Activated CD8-positive, alpha-beta memory T cell treated with anti-CD3 and anti-CD28 coated beads for 36 hours (primary cell): ENCODE results near the gene C9orf57. TPM values are rescaled to one million over a fixed set of nuclear protein-coding genes. Genes with fewer than 3 reads are reported as not detected.
"Not testable (repeated sequence)": the region's sequence is repeated elsewhere in the genome, so short reads cannot be mapped to it uniquely, and the experiment has no call there.

ENCODE experiments used
- CTCF ChIA-PET: fragments of 350-600 bp; sonication (Branson Sonifier 250); formaldehyde crosslinking; loops from one replicate; lab custom pipeline; 2021; ENCODE audit warnings: antibody characterized with exemption; lab: Charles Lee
- POLR2A ChIA-PET: fragments of 350-600 bp; sonication (Branson Sonifier 250); formaldehyde crosslinking; loops from one replicate; lab custom pipeline; 2021; ENCODE audit warnings: antibody characterized with exemption; lab: Charles Lee
- total RNA-seq, 2 experiments: library from RNA; stranded (reverse); gene quantifications; one replicate each; pipeline ENCODE4 v1.2.3, GENCODE V29; 2021

Gene C9orf57, protein sequence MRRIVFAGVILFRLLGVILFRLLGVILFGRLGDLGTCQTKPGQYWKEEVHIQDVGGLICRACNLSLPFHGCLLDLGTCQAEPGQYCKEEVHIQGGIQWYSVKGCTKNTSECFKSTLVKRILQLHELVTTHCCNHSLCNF
- total RNA-seq, result not detected

DNA sequence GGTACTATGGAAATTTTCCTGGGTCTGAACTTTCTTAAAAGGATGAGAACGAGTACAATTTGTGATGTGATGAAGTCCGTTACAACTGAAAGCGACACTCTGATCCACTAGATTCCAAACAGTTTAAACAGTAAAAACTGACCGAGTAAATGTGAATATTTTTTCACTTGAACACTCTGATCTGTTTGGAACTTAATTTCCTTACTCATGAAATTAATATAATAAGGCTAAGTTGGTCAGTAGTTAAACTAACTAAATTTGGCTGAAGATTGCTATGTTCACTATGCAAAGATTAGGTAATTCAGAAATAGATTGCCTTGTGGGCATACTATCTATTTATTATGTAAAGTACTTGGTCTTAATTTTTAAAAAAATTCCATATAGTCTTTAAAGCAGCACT is at the start of gene C9orf57:
Gene C9orf57 (minus strand): TSS at position 101 of the 400 bp plus-strand sequence. CDS start 1,282 bp downstream, outside the sequence.
- POLR2A ChIA-PET, result no interaction called here

DNA sequence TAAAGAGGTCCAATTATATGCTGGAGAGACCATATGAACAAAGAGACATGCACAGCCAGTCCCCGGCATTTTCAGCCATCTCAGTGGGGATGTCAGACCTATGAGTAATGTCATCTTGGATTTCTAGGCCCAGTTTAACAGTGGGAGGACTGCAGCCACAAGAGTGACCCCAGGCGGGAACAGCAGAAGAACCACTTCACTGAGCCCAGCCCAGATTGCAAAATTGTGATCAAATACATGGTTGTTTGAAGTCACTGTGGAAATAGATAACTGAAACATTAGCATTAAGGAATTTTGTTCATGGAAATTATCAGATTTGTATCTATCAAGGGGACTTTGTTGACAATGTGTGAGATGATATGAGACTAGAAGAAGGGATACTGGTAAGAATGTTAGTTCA is 42.1 kb upstream of the C9orf57 start:
- ChIA-PET POLR2A (no interaction called here), CTCF (interaction anchor here (0.7 kb wide), 1 partner anchor 755 kb away, joined by 5 read pairs; no protein-coding TSS in a partner anchor)

More for the DNA sequence above, at the start of gene C9orf57:
- CTCF ChIA-PET, result no interaction called here

DNA sequence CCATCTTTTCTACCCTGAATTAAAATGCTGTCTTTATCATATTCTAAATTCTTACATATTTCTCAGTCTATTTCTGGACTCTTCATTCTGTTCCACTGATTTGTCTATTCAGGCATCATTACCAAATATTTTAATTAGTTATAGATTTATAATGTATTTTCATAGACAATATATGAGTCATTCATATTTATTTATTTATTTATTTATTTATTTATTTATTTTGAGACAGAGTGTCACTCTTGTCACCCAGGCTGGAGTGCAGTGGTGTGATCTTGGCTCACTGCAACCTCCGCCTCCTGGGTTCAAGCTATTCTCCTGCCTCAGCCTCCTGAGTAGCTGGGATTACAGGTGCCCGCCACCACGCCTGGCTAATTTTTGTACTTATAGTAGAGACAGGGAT is 35.1 kb upstream of the C9orf57 start:
- POLR2A ChIA-PET, CTCF ChIA-PET: not testable (repeated sequence)

DNA sequence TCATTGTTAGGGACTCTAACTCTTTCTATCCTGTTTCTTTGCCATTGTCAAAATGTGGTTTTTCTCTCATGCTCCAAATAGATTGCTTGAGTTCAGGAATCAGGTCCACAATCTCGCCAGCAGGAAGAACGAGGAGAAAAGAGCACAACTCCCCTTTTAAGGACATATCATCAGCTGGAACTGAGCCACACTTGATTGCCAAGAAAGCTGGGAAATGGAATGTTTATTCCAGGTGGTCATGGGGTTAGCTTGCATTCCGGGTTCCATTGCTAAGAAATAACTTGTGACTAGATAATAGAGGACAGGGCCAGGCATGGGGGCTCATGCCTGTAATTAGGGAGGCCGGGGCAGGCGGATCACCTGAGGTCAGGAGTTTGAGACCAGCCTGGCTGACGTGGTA is 32.4 kb upstream of the C9orf57 start:
- POLR2A ChIA-PET, result no interaction called here
- CTCF ChIA-PET, result no interaction called here

DNA sequence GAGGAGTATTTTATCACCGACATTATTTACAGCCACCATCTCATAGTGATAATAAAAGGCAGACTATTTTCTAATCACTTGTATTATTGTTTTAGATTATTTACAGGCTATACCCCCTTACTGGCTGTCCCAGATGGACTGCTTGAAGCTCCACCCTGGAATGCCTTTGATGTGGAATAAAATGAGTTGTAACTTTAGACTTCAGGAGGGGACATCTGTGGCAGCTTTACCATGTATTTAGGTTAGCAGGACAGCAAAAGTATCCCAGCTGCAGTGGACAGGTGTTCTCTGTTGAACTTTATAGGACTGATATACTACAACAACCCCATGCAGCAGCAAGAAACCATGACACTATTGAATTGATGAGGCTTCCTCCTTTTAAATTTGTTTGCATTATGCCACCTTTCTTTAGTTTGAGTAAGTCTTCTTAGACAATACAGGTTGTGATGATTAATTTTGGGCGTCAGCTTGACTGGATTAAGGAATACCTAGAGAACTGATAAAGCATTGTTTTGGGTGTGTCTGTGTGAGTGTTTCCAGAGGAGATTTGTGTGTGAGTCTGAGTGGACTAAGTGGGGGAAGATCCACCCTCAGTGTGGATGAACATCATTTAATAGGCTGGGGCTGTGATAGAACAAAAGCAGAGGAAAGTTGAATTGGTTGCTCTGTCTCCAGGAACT is 29.2 kb upstream of the C9orf57 start:
- POLR2A ChIA-PET, result no interaction called here
- CTCF ChIA-PET, result no interaction called here

DNA sequence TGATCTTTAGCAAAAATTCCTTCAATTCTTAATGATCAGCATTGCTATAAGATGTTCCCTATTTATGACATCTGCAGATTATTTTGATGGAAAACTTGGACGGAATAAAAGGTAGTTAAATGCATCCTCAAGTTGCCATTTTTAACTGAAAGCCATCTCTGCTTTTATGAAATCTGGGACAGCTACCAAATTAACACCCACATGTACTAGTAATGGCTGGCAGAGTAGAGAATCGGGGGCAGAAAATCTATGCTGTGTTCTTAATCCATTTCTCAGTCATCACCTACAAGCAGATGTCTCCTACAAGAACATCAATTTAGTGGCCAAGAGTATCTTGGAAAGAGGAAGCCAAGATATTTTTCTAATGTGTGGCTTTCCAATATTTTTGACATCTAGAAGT is 22.1 kb upstream of the C9orf57 start:
- ChIA-PET CTCF (no interaction called here), POLR2A (no interaction called here)

DNA sequence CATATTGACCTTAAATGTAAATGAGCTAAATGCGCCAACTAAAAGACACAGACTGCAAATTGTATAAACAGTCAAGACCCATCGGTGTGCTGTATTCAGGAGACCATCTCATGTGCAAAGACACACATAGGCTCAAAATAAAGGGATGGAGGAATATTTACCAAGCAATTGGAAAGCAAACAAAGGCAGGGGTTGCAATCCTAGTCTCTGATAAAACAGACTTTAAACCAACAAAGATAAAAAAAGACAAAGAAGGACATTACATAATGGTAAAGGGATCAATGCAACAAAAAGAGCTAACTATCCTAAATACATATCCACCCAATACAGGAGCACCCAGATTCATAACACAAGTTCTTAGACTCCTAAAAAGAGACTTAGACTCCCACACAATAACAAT is 14.3 kb upstream of the C9orf57 start:
- CTCF ChIA-PET, POLR2A ChIA-PET: not testable (repeated sequence)

DNA sequence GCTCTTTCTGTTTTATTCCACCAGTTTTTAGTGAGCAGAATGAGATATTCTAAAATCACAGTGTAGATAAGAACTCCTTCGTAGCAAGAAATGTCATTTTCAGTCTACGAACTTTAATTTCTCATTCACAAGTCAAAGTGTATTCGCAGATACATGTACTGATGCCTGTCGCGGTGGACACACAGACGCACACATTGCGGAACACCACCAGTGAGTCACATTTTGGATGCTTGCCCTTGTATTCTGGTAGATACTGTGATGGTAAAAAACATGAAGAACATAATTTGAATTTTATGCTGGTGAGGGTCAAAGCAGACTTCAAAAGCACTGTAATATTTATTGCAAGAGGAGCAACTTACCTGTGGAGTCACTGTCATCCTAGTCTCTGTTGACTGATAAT is 4.7 kb upstream of the C9orf57 start:
- CTCF ChIA-PET, result no interaction called here
- POLR2A ChIA-PET, result no interaction called here

DNA sequence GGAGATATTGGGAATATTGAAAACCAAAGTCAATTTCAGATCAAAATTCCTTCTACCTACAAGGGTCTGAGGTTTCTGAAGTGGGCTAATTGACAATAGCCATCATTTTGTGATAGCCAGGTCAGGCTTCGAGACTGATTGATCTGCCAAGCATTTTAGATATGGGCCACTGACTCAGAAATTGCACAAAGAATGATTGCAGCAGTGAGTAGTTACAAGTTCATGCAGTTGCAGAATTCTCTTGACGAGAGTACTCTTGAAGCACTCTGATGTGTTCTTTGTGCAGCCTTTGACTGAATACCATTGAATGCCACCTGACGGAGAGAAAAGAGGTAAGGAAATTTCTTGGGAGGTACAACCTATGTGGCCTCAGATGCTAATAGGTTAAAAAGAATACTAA is 8.3 kb downstream of the C9orf57 start:
- CTCF ChIA-PET, result no interaction called here

DNA sequence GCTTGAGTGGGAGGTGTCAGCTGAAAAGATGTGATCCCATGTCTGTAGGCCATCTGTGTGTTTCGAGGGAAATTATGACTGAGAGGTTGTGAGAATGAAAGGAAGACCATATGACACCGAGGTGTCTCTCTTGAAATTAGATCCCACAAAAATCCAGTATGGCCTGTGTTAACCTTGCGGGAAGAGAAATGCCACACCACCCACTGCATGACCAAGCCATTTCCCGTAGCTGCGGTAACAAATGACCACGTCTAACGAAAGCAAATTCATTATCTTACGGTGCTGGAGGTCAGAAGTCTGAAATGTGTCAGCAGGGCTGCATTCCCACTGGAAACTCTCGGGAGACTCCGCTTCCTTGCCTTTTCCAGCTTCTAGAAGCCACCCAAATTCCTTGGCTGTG is 11.6 kb downstream of the C9orf57 start:
- POLR2A ChIA-PET, result no interaction called here

More for the DNA sequence above, 8.3 kb downstream of the C9orf57 start:
- POLR2A ChIA-PET, result no interaction called here

DNA sequence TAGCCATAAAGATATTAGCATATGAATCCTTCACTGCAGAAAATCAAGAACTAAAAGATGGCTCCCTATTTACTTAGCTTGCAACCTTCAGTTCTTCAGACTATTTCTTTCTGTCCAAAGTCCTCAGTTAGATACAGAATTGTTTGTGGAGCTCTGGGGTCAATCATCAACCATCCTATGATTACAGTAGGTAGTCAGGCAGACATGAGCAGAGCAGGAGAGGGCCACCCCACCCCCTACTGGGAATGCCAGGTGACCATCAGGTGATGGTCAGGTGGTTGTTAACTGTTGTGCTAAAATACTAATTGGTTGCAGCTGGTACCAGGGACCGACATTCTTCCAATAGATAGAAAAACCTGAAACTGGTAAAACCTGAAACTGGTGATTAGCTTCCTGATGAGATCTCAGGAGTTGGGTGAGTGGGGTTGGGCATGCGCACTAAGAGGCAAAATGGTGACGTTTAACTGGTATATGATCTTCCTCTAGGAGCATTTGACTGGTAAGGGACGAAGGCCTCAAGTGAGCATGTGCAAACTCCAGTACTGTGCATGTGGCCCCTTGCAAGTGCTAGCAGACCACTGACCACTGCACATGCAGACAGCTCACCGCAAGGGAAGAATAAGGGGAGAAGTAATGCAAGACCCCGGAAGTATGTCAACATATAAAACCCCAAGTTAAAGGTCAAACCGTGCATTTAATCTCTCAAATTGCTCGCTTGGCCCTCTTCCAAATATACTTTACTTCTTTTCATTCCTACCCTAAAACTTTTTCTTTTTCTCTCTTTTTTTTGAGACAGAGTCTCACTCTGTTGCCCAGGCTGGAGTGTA is 13.6 kb downstream of the C9orf57 start:
- CTCF ChIA-PET, result interaction anchor here (2.0 kb wide), 1 partner anchor 8 kb away, joined by 5 read pairs; no protein-coding TSS in a partner anchor
- POLR2A ChIA-PET, result no interaction called here

More for the DNA sequence above, 11.6 kb downstream of the C9orf57 start:
- CTCF ChIA-PET, result no interaction called here

DNA sequence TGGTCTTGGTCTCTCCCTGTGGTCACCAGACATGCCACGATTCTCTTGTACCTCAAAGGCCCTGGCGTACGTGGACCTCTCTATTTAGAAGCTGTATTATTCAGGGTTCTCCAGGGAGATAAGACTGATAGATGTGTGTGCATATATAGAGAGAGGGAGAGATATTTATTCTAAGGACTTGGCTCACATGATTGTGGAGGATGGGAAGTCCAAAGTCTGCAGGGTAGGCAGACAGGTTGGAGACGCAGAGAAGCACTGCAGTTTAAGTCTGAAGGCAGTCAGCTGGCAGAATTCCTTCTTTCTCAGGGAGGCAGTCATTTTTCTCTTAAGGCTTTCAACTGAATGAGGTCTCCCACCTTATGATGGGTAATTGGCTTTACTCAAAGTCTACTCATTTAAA is 16.3 kb downstream of the C9orf57 start:
- POLR2A ChIA-PET, result no interaction called here

DNA sequence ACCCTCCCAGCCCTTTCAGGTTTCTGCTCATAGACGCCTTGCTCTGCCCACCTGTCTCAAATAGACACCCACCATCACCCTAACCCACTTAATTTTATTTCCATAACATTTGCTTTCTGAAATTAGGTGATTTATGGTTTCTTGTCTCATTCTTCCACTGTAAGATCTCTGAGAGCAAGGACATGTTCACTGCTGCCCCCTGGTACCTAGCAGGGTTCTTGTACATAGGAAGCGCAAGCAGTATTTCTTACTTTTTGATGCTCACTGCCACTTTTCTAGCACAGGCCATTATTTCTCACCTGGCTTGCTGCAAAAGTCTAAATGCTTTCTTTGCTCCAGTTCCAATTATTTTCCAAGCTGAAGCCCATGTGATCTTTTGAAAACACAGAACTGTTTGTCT is 16.8 kb downstream of the C9orf57 start:
- ChIA-PET POLR2A (no interaction called here), CTCF (no interaction called here)

More for the DNA sequence above, 16.3 kb downstream of the C9orf57 start:
- CTCF ChIA-PET, result no interaction called here

DNA sequence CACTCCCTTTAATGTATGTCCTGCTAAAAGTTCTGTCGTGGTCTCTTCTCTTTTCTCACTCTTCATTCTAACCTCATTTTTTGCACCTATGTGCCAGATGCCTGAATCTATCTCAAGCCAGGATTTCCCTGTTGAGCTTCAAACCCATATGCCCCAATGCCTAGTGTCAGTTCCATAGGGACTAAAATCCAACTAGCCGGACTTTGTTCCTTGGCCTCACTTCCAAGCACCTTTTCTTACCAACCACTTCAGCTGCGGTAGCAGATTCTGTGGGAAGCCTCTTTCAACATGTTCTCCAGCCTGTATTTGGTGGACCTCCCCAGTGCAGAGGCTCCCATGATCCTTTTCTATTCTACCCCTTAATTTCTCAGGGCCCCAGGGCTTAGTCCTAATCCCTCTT is 17.5 kb downstream of the C9orf57 start:
- ChIA-PET CTCF (no interaction called here), POLR2A (no interaction called here)

DNA sequence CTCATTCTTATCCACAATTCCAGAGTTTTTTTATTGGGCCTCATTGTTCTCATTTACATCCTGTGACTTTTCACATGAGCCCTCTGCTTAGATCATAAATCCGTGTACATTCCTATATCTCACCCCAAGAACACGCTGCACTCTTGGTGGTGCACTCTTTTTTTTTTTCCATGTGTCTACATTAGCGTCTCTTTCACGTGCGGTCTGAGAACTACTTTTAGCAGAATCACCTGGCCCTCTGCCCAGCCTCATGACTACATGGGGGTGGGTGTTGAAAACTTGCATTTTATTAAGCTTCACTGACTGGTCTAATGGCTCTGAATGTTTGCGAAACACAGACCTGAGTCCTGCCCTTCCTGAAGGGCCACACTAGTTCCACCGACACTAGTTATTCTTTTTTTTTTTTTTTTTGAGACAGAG is 18.6 kb downstream of the C9orf57 start:
- ChIA-PET POLR2A (no interaction called here), CTCF (interaction anchor here (0.9 kb wide), 1 partner anchor 235 kb away, joined by 4 read pairs; no protein-coding TSS in a partner anchor)

DNA sequence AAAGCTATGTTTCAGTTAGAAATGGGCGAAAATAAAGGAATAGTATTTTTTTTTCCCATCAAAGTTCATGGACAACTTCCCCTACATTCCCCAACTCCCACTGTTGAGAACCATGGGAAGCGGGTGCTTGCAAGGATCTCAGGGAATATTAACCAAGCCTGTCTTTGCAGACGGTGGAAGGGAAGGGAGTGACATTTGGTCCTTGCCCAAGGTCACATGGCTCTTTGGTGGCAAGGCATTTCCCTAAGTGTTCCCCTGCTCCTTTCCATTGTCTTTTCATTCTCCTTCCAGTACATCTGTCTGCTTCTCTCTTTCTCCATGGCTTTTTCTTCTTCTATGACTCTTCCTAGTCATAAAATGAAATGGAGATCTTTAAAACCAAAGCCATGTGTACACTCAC is 19.0 kb downstream of the C9orf57 start:
- CTCF ChIA-PET, result interaction anchor here (0.9 kb wide), 1 partner anchor 234 kb away, joined by 4 read pairs; no protein-coding TSS in a partner anchor

DNA sequence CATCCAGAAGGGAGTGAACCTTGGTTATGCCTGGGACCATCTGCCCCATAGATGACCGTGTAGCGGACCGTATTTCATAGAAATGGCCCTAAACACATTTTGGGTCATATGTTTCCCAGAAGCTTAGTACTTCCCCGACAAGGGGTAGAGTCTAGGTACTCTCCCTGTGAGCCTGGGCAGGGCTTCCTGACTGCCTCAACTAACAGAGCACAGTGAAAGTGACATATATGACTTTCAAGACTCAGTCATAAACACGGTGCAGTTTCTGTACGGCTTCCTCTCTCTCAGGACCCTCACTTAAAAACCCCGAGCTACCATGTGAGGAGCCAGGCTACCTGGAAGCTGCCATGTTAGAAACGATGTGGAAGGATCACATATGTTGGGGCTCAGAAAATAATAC is 20.9 kb downstream of the C9orf57 start:
- POLR2A ChIA-PET, result no interaction called here
- CTCF ChIA-PET, result interaction anchor here (0.6 to 1.8 kb wide), 16 partner anchors 8 to 1001 kb away, joined by 3 to 18 read pairs (median 4); no protein-coding TSS in a partner anchor

More for the DNA sequence above, 19.0 kb downstream of the C9orf57 start:
- POLR2A ChIA-PET, result no interaction called here

DNA sequence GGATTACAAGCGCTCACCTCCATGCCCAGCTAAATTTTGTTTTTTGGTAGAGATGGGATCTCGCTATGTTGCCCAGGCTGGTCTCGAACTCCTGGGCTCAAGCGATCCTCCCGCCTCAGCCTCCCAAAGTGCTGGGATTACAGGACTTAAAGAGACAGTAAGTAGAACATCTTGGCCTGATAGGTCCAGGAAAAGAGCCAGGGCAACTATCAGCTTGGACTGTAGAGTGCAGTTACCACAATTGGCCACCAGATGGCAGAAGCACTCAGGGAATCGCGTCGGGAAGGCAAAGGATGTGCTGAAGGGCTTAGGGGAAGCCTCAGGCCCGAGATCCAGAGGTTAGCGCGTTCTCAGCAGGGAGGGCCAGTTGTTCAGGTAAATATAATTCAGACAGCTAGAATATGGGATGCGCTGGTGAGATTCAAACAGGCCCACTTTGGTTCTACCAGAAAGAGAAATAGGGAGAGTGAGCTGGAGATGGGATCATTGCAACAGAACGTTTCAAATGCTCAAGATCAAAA is 21.5 kb downstream of the C9orf57 start:
- POLR2A ChIA-PET, result no interaction called here
- CTCF ChIA-PET, result interaction anchor here (0.6 to 1.8 kb wide), 17 partner anchors 8 to 1002 kb away, joined by 3 to 18 read pairs (median 4); no protein-coding TSS in a partner anchor

DNA sequence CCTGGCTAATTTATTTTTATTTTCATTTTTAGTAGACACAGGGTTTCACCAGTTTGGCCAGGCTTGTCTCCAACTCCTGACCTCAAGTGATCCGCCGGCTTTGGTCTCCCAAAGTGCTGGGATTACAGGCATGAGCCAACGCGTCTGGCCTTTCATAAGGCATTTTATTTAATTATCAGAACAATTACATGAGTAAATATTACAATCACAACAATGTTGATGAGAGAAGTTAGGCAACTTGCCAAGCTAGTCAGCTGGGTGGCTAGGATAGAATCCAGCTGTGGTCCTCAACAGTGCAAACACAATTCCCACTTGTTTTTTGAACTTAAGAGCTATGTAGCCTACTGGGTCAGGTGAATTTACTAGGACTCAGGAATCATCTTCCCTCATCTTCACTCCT is 22.0 kb downstream of the C9orf57 start:
- POLR2A ChIA-PET, result no interaction called here

More for the DNA sequence above, 22.0 kb downstream of the C9orf57 start:
- CTCF ChIA-PET, result interaction anchor here (0.8 to 1.8 kb wide), 13 partner anchors 8 to 434 kb away, joined by 3 to 18 read pairs (median 4); no protein-coding TSS in a partner anchor
